Fibroblast of mammary gland (primary cell): ENCODE results near the gene UTS2R.

Experiments
- DNase-seq: peaks from one replicate; pipeline ENCODE4 v3.0.0-alpha.2; 2010; ENCODE audit warnings: low read depth
- H3K4me3 ChIP-seq: 2 replicates; pipeline ENCODE4 v1.5.1; 2011; ENCODE audit warnings: low read depth, mild to moderate bottlenecking, low read length, moderate library complexity; ENCODE audit not compliant: control insufficient read depth
- TF ChIP-seq, protein P1 (sequence below): conservative IDR thresholded peaks from 2 replicates; pipeline ENCODE4 v1.5.1; 2011; ENCODE audit warnings: low read depth, low read length, inconsistent platforms; ENCODE audit not compliant: control insufficient read depth, insufficient read depth

UTS2R gene

DNA sequence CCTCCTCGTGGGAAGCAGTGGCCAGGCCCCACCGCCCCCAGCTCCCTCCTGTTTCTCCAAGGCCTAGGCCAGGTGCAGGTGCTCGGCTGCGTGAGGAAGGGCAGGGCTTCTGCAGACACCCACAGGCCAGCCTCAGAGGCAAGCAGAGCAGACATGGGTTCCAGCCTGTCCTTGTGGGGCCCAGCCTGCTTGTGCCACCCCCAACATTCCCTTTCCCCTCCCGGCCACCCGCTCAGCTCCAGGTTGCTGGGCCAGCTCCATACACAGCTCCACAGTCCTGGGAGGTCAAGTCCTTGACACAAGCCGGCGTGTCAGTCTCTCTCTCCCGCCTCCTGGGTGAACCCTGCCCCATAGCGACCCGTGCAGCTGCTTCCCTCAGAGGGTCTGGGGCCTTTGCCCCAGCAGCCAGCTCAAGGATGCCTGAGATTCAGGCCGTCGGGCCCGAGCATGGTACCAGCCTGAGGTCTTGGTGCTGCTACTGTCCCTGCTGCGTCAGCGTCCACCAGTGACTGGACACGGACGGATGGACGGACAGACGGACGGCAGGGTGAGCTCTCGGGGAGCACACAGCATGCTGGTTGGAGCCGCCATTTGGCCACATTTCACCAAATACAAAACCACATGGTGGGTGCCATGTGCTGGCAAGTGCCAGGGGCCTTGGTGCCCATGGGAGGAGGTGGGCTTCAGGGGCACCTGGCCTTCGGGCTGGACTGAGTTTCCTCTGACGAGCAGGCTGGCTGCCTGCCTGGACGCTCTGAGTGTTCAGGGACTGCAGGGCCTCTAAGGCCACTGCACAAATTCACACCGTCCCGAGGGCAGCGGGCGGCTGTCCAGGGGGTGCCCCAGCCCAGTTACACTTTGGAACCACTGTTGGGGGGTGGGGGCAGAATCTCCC lies 46.0 kb upstream of the UTS2R start:
- no peak for DNase-seq
- H3K4me3 ChIP-seq = no peak overlapping the region
- TF ChIP-seq, protein P1, sequence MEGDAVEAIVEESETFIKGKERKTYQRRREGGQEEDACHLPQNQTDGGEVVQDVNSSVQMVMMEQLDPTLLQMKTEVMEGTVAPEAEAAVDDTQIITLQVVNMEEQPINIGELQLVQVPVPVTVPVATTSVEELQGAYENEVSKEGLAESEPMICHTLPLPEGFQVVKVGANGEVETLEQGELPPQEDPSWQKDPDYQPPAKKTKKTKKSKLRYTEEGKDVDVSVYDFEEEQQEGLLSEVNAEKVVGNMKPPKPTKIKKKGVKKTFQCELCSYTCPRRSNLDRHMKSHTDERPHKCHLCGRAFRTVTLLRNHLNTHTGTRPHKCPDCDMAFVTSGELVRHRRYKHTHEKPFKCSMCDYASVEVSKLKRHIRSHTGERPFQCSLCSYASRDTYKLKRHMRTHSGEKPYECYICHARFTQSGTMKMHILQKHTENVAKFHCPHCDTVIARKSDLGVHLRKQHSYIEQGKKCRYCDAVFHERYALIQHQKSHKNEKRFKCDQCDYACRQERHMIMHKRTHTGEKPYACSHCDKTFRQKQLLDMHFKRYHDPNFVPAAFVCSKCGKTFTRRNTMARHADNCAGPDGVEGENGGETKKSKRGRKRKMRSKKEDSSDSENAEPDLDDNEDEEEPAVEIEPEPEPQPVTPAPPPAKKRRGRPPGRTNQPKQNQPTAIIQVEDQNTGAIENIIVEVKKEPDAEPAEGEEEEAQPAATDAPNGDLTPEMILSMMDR = no peak

DNA sequence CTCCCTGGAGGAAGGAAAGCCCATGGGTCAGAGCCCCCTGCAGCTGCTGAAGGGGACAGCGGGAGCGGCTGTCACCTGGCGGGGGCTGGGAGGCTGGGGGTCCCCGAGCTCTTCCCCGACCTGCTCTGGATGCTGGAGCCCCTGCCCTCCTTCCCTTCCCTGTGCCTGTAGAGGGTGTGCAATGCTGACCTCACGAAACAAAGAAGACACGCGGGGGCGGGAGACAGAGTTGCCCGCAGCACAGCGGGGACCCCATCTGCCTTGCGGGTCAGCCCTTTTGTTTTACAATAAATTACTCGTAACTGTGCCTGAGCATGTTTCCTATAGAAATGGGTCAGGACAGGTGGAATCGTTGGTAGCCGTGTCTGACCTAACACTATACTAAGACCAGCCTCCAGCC lies 44.3 kb upstream of the UTS2R start:
- H3K4me3 ChIP-seq = no peak overlapping the region
- TF ChIP-seq, protein P1 = no peak
- no peak for DNase-seq

DNA sequence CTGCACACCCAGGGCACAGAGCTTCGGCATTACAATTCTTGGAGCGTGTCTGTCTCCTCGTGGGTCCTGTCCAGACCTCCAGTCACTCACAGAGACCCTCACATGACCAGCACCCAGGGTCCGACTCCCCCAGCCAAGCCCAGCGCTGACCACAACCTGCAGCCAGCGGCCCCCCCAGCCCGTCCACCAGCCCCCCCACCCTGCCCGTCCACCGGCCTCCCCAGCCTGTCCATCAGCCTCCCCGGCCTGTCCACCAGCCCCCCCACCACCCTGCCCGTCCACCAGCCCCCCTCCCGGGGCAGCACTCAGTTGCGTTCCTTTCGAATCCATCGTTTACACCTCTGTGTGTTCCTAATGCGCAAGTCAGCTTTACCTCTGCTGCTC lies 43.8 kb upstream of the UTS2R start:
- no peak overlapping the region for H3K4me3 ChIP-seq
- TF ChIP-seq, protein P1 = no peak
- no peak for DNase-seq

DNA sequence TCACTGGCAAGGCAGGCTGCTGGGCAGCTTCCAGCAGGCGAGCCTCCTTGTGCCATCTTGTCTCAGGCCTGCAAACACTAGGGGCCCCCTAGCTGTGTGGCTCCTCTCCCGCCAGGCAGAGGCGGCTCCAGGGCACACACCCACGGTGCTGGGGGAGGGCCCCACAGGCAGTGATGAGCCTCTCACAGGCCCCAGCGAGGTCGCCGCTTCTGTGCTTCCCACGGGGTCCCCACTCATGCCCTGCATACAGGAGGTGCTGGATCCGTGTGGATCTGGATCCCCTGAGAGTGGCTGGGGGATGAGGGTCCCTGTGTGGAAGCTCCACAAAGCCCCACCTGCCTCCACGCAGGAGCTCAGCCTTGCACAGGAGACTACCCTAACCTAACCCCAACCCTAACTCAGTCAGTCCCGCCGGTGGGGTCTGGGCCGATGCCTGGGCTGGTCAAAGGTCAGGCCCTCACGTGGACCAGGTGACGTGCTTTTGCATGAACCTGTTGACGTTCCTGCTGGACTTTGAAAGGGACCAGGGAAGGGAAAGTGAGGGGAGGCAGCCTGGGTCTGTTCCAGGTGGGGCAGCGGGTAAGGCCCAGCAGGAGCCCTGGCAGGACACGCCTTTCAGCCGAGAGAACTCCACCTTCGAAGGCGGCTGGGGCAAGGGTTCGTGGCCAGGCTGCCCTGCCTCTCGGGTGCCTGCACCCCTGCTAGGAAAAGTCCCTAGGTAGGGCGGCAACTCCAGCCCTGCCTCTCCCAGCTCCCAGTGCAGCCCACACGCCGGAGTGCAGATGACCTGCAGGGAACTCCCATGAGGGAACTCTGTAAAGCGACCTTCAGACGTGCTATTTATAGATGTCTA lies 43.2 kb upstream of the UTS2R start:
- TF ChIP-seq, protein P1 = no peak
- no peak for DNase-seq
- H3K4me3 ChIP-seq = no peak overlapping the region

DNA sequence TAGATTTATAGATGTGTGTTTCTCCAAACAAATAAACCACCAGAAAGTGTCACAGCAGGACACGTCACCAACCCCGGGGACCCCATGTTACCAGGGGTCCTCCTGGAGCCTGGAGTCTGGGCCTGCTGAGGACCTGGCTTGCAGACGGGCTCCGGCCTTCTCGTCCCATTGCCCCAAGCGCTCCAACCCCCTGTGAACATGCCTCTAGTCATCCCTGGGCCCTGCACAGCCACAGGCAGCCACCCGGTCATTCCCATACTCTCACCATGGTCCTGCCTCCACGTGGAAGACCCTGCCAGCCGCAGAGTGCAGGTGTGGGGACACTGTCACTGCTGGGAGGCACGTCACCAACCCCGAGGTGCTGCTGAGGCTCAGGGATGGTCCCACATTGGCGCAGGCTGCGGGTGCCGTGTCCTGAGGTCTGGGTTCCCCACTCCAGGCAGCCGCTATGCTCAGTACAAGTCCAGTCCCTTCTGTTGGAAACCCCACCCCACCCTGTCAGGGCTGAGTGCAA lies 42.5 kb upstream of the UTS2R start:
- TF ChIP-seq, protein P1 = no peak
- no peak overlapping the region for H3K4me3 ChIP-seq
- DNase-seq = no peak

DNA sequence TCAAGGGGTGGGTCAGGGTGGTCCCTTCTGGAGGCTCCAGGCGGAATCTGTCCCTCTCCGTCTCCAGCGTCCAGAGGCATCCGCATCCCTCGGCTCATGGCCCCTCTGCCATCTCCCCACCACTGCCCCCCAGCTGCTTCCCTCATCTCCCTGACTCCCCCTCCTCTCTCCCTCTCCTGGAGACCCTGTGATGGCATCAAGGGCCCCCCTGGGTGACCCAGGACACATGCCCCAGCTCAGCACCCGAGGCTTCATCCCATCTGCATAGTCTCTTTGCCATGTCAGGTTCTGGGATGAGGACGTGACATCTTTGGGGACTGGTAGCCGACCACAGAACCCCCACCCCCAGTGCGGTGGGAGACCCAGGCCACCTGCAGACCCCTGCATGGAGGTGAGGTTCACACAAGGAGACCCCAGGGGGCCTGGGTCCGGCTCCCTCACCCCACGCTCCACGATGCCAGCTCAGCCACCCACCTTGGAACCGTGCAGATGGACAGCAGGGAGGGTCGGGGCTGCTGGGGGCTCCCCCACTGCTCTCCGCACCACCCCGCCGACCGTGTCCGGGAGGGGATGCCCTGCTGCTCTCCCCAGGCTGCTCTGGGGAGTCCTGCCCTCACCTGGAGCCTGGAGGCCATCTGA lies 41.8 kb upstream of the UTS2R start:
- TF ChIP-seq, protein P1 = no peak
- DNase-seq = no peak
- H3K4me3 ChIP-seq = no peak overlapping the region
